Keratinocyte (primary cell): ENCODE measurements around the gene CDYL2.

ENCODE experiments used
- CTCF ChIP-seq, 3 experiments: IDR thresholded peaks in 1 of 3; conservative IDR thresholded peaks in 1 of 3; optimal IDR thresholded peaks in 1 of 3; 2 replicates in 2 of 3; 3 replicates in 1 of 3; pipeline versions ENCODE3 to v1.5.1; 2011; ENCODE audit warnings: low read length in 3 of 3, mild to moderate bottlenecking in 3 of 3, moderate library complexity in 2 of 3, control low read depth in 1 of 3, inconsistent platforms in 1 of 3; ENCODE audit not compliant: insufficient read depth in 2 of 3; ENCODE audit errors: extremely low read depth in 1 of 3
- EZH2 ChIP-seq: IDR thresholded peaks from one replicate; pipeline ENCODE4 v1.6.1; 2012; ENCODE audit warnings: inconsistent platforms, mild to moderate bottlenecking, low read length, moderate library complexity

- TF ChIP-seq CTCF (optimal IDR thresholded peaks at IDR 0.05 in 1 of 3, IDR thresholded peaks at IDR 0.05 in 1 of 3, conservative IDR thresholded peaks at IDR 0.05 in 1 of 3; ENCODE audit: extremely low read depth in 1 of 3, insufficient read depth in 2 of 3, low read length in 3 of 3) (no peak), EZH2 (no peak)
Observed at GRCh38 chr16:80655751-80656150, 148.6 kb downstream of the CDYL2 start.
